Astrocyte (in vitro differentiated cells and primary cell): ENCODE measurements around the gene PSME1. TPM values are rescaled to one million over a fixed set of nuclear protein-coding genes. Genes with fewer than 3 reads are reported as not detected.

Experiments
- DNase-seq: peaks from one replicate; pipeline ENCODE4 v3.0.0-alpha.2; 2010; ENCODE audit warnings: low read depth
- FAIRE-seq: peaks from 2 replicates; lab custom pipeline; 2011; peaks lifted over from hg19 to GRCh38; lab: Jason Lieb, UNC
- H2AFZ ChIP-seq: 2 replicates; pipeline ENCODE4 v1.6.0; 2012; ENCODE audit warnings: low read depth, low read length, inconsistent platforms
- H3K27ac ChIP-seq: 2 replicates; pipeline ENCODE4 v1.5.1; 2011; ENCODE audit warnings: low read depth, low read length, inconsistent platforms
- H3K27me3 ChIP-seq: 2 replicates; pipeline ENCODE4 v1.6.0; 2011; ENCODE audit warnings: low read length, inconsistent platforms; ENCODE audit not compliant: insufficient read depth
- H3K36me3 ChIP-seq: 2 replicates; pipeline ENCODE4 v1.5.1; 2011; ENCODE audit warnings: low read length, inconsistent platforms; ENCODE audit not compliant: insufficient read depth
- H3K4me1 ChIP-seq: 2 replicates; pipeline ENCODE4 v1.5.1; 2011; ENCODE audit warnings: low read length, inconsistent platforms; ENCODE audit not compliant: insufficient read depth
- H3K4me2 ChIP-seq: 2 replicates; pipeline ENCODE4 v1.6.0; 2012; ENCODE audit warnings: low read length, inconsistent platforms
- H3K4me3 ChIP-seq: 2 replicates; pipeline ENCODE4 v1.5.1; 2011; ENCODE audit warnings: low read depth, mild to moderate bottlenecking, low read length, inconsistent platforms; ENCODE audit not compliant: insufficient read depth
- H3K79me2 ChIP-seq: 2 replicates; pipeline ENCODE4 v1.6.0; 2012; ENCODE audit warnings: mild to moderate bottlenecking, low read length, inconsistent platforms; ENCODE audit not compliant: insufficient read depth
- H3K9ac ChIP-seq: 2 replicates; pipeline ENCODE4 v1.6.0; 2012; ENCODE audit warnings: mild to moderate bottlenecking, low read length, inconsistent platforms
- H3K9me3 ChIP-seq: 2 replicates; pipeline ENCODE4 v1.5.1; 2012; ENCODE audit warnings: low read depth, mild to moderate bottlenecking, low read length, inconsistent platforms; ENCODE audit not compliant: insufficient read depth
- H4K20me1 ChIP-seq: 2 replicates; pipeline ENCODE4 v1.6.0; 2012; ENCODE audit warnings: low read length, inconsistent platforms; ENCODE audit not compliant: insufficient read depth
- H3K27ac Mint-ChIP-seq: one replicate; pipeline ENCODE4 v1.8.0; 2021; ENCODE audit warnings: mild to moderate bottlenecking, mixed read lengths; ENCODE audit not compliant: unreplicated experiment
- H3K27me3 Mint-ChIP-seq: one replicate; pipeline ENCODE4 v1.8.0; 2021; ENCODE audit warnings: low read depth, mixed read lengths; ENCODE audit not compliant: unreplicated experiment
- H3K36me3 Mint-ChIP-seq: one replicate; pipeline ENCODE4 v1.8.0; 2021; ENCODE audit warnings: low read depth, mixed read lengths; ENCODE audit not compliant: unreplicated experiment
- H3K4me1 Mint-ChIP-seq: one replicate; pipeline ENCODE4 v1.8.0; 2021; ENCODE audit warnings: low read depth, mixed read lengths; ENCODE audit not compliant: unreplicated experiment
- H3K4me3 Mint-ChIP-seq: one replicate; pipeline ENCODE4 v1.8.0; 2021; ENCODE audit warnings: mild to moderate bottlenecking, moderate library complexity, mixed read lengths; ENCODE audit not compliant: unreplicated experiment
- H3K9me3 Mint-ChIP-seq: one replicate; pipeline ENCODE4 v1.8.0; 2021; ENCODE audit warnings: mild to moderate bottlenecking, mixed read lengths; ENCODE audit not compliant: unreplicated experiment
- CTCF ChIP-seq: IDR thresholded peaks from 2 replicates; pipeline ENCODE4 v1.5.1; 2011; ENCODE audit warnings: low read depth, mild to moderate bottlenecking, inconsistent platforms, low read length, moderate library complexity; ENCODE audit not compliant: insufficient read depth
- EZH2 ChIP-seq: IDR thresholded peaks from 2 replicates; pipeline ENCODE4 v1.6.1; 2012; ENCODE audit warnings: mild to moderate bottlenecking, low read length, inconsistent platforms; ENCODE audit not compliant: insufficient read depth
- total RNA-seq: library from RNA; stranded (reverse); gene quantifications from 2 replicates; pipeline ENCODE4 v1.2.1, GENCODE V29; 2021

The PSME1 gene
- total RNA-seq, 1 donor from 2014 or later: 122 TPM

GRCh38 chr14:24156840-24157239 is 20.8 kb downstream of the PSME1 start:
- H3K27me3 ChIP-seq: no peaks in the 10 kb centered on the region
- peaks cover 5% of the 10 kb centered on the region for H3K4me1 Mint-ChIP-seq
- no peaks in the 10 kb centered on the region for H3K9me3 Mint-ChIP-seq
- H3K4me1 ChIP-seq: peaks cover 6% of the 10 kb centered on the region
- peaks cover 11% of the 10 kb centered on the region for H4K20me1 ChIP-seq
- H3K4me3 Mint-ChIP-seq: no peak overlapping the region
- H3K9ac ChIP-seq: no peak overlapping the region
- no peaks in the 10 kb centered on the region for H3K27me3 Mint-ChIP-seq
- no peak overlapping the region for H3K4me2 ChIP-seq
- H3K36me3 Mint-ChIP-seq: peaks cover 29% of the 10 kb centered on the region
- no peak overlapping the region for H2AFZ ChIP-seq
- peaks cover 7% of the 10 kb centered on the region for H3K79me2 ChIP-seq
- H3K27ac Mint-ChIP-seq: no peak overlapping the region
- H3K27ac ChIP-seq: no peak overlapping the region
- TF ChIP-seq CTCF (no peak), EZH2 (no peak)
- no peaks in the 10 kb centered on the region for H3K9me3 ChIP-seq
- no peak for FAIRE-seq
- H3K4me3 ChIP-seq: no peak overlapping the region
- no peak for DNase-seq
- H3K36me3 ChIP-seq: peaks cover 33% of the 10 kb centered on the region

- TF ChIP-seq EZH2 (no peak), CTCF (no peak)
- Mint-ChIP-seq H3K4me1 (peaks cover 10% of the 10 kb centered on the region), H3K36me3 (peaks cover 29% of the 10 kb centered on the region), H3K9me3 (no peaks in the 10 kb centered on the region), H3K27ac (no peak overlapping the region), H3K27me3 (no peaks in the 10 kb centered on the region), H3K4me3 (no peak overlapping the region)
- H3K27ac ChIP-seq: no peak overlapping the region
- DNase-seq: no peak
- no peak overlapping the region for H3K4me3 ChIP-seq
- no peak overlapping the region for H2AFZ ChIP-seq
- no peaks in the 10 kb centered on the region for H3K27me3 ChIP-seq
- no peak overlapping the region for H3K9ac ChIP-seq
- peaks cover 30% of the 10 kb centered on the region for H3K36me3 ChIP-seq
- H3K4me1 ChIP-seq: peaks cover 11% of the 10 kb centered on the region
- H3K79me2 ChIP-seq: peaks cover 12% of the 10 kb centered on the region
- no peak for FAIRE-seq
- H3K9me3 ChIP-seq: no peaks in the 10 kb centered on the region
- H4K20me1 ChIP-seq: peaks cover 13% of the 10 kb centered on the region
- H3K4me2 ChIP-seq: no peak overlapping the region
These were observed 21.3 kb downstream of the PSME1 start for GRCh38 chr14:24157331-24157730.

GRCh38 chr14:24159777-24160498 is 23.9 kb downstream of the PSME1 start:
- Mint-ChIP-seq H3K9me3 (no peaks in the 10 kb centered on the region), H3K36me3 (peaks cover 42% of the 10 kb centered on the region), H3K4me1 (peaks cover 20% of the 10 kb centered on the region), H3K27me3 (no peaks in the 10 kb centered on the region), H3K4me3 (no peak overlapping the region), H3K27ac (peak overlapping the region; percentile 53)
- Histone ChIP-seq H3K9me3 (no peaks in the 10 kb centered on the region), H3K4me3 (no peak overlapping the region), H3K27ac (no peak overlapping the region), H3K4me2 (no peak overlapping the region), H3K27me3 (no peaks in the 10 kb centered on the region), H3K36me3 (peaks cover 36% of the 10 kb centered on the region), H3K9ac (no peak overlapping the region), H3K4me1 (peaks cover 12% of the 10 kb centered on the region), H3K79me2 (peaks cover 12% of the 10 kb centered on the region), H2AFZ (no peak overlapping the region), H4K20me1 (peaks cover 21% of the 10 kb centered on the region)
- DNase-seq (no peak), FAIRE-seq (no peak)
- TF ChIP-seq CTCF: no peak
- TF ChIP-seq EZH2: no peak
